ENCODE data around the gene CHGA. TPM values are rescaled to one million over a fixed set of nuclear protein-coding genes. Genes with fewer than 3 reads are reported as not detected.

Gene CHGA
- total RNA-seq, 1 experiment from 2014 or later, result 8.5 TPM

GRCh38 chr14:92935446-92935845 lies 12.5 kb downstream of the CHGA start:
- H3K9me3 Mint-ChIP-seq, result no peaks in the 10 kb centered on the region
- ChIA-PET CTCF (interaction anchor here (1.1 kb wide), 1 partner anchor 17 kb away, joined by 4 read pairs; no protein-coding TSS in a partner anchor), POLR2A (no interaction called here)
- TF ChIP-seq E2F5 (CRISPR knock-in tag; IDR thresholded peaks at IDR 0.05) (no peak), ZNF532 (CRISPR knock-in tag; IDR thresholded peaks at IDR 0.05; ENCODE audit: borderline replicate concordance) (no peak), TEAD1 (CRISPR knock-in tag; IDR thresholded peaks at IDR 0.05) (no peak), PRDM15 (CRISPR knock-in tag; IDR thresholded peaks at IDR 0.05) (no peak), IRF2 (CRISPR knock-in tag; IDR thresholded peaks at IDR 0.05; ENCODE audit: borderline replicate concordance, low read depth) (no peak), NR2C2 (CRISPR knock-in tag; IDR thresholded peaks at IDR 0.05) (no peak), ZNF512 (CRISPR knock-in tag; IDR thresholded peaks at IDR 0.05; ENCODE audit: borderline replicate concordance) (no peak)
- no peak for ATAC-seq
- H3K36me3 Mint-ChIP-seq, result no peaks in the 10 kb centered on the region; the same call in 1 of the 2 replicates
- H3K4me3 Mint-ChIP-seq, result no peak overlapping the region
- no peak for DNase-seq (ENCODE audit: low spot score)
- H3K27me3 Mint-ChIP-seq (ENCODE audit: low read depth), result no peaks in the 10 kb centered on the region
- no peaks in the 10 kb centered on the region for H3K4me1 Mint-ChIP-seq
- H3K27ac Mint-ChIP-seq, result no peak overlapping the region

- Mint-ChIP-seq H3K4me3 (no peak overlapping the region), H3K36me3 (no peaks in the 10 kb centered on the region; the same call in 1 of the 2 replicates), H3K27me3 (ENCODE audit: low read depth) (no peaks in the 10 kb centered on the region), H3K4me1 (no peaks in the 10 kb centered on the region), H3K9me3 (no peaks in the 10 kb centered on the region), H3K27ac (no peak overlapping the region)
- no peak for ATAC-seq
- ChIA-PET POLR2A (no interaction called here), CTCF (no interaction called here)
- no peak for DNase-seq (ENCODE audit: low spot score)
- no peak for TF ChIP-seq ZNF396 (CRISPR knock-in tag; IDR thresholded peaks at IDR 0.05; ENCODE audit: borderline replicate concordance)
- no peak for TF ChIP-seq PRDM15 (CRISPR knock-in tag; IDR thresholded peaks at IDR 0.05)
- TF ChIP-seq ATF1 (CRISPR knock-in tag; IDR thresholded peaks at IDR 0.05), result no peak
- no peak for TF ChIP-seq TEAD4 (CRISPR knock-in tag; IDR thresholded peaks at IDR 0.05)
These were observed 13.1 kb downstream of the CHGA start for GRCh38 chr14:92936085-92936484.
